ENCODE data around the gene ZNF829. TPM values are rescaled to one million over a fixed set of nuclear protein-coding genes. Genes with fewer than 3 reads are reported as not detected.

The ZNF829 gene
- 1 to 10 TPM; 7.1 TPM for total RNA-seq

DNA sequence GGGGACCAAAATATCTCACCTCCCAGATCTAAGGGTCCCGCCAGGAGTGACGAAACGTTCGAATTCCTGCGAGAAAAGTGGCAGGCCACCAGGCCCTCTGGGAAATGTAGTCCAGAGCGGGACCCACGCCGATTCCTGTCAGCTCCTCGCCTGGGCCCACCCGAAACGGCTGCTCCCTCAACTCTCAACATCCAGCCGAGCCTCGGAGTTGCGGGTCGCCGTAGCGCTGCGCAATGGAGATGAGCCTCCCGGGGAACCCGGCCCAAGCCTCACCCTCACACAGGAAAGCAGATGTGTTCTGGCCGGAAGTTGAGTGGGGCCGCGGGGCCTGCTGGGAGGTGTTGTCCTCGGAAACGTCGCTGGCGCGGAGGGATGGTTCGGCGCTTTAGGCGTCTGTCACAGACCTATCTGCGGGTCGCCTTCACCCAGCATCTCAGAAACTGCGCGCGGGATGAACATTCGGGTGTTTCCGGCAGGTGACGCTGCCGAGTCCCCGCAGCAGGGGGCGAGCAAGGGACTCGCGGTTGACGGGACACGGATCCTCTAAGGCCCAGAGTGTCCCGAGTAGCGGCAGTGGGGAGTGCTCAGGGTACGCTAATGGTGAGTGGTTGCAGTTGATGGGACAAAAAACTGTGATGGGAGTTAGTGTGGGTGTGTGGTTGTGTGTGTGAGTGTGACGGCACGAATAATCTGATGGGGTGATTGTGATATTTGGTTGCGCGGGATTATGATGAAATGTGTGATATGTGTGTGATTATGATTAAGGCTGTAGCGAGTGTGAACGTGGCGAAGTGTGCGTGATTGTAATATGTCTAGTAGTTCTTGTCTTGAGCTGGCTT lies at the start of gene ZNF829, which contains the start of gene ZNF568:
Gene ZNF829 (minus strand): TSS at position 300 of the 839 bp plus-strand sequence. CDS start 1,124 bp downstream, outside the sequence.
Gene ZNF568 (plus strand): TSS at position 341 of the 839 bp plus-strand sequence. CDS start 6,439 bp downstream, outside the sequence.
- peaks cover 15% of the 10 kb centered on the region for H3K4me1 Mint-ChIP-seq

GRCh38 chr19:36963280-36963679 lies 47.2 kb upstream of the ZNF829 start:
- ChIA-PET CTCF (no interaction called here), POLR2A (no interaction called here)
- ATAC-seq (no peak), DNase-seq (no peak)
- H3K9me3 Mint-ChIP-seq (ENCODE audit: low read depth), result peaks cover 37% of the 10 kb centered on the region
- peaks cover 28% of the 10 kb centered on the region for H3K36me3 Mint-ChIP-seq (ENCODE audit: low read depth)
- H3K4me3 Mint-ChIP-seq, result no peak overlapping the region
- no peaks in the 10 kb centered on the region for H3K4me1 Mint-ChIP-seq
- intact Hi-C loops (cut with DNase I, micrococcal nuclease), result no loop called here
- H3K27me3 Mint-ChIP-seq, result no peaks in the 10 kb centered on the region
- H3K27ac Mint-ChIP-seq, result no peak overlapping the region

More for the DNA sequence above, at the start of gene ZNF829, which contains the start of gene ZNF568:
- H3K4me3 Mint-ChIP-seq, result peak within 1 kb of the TSS; percentile 88
- POLR2A ChIA-PET, result interaction anchor here (0.6 kb wide), 1 partner anchor 290 kb away, joined by 8 read pairs; no protein-coding TSS in a partner anchor
- DNase-seq (peak; percentile 97), ATAC-seq (peak; percentile 98)
- intact Hi-C loops (cut with DNase I, micrococcal nuclease), result loop anchor here (1.0 to 5.0 kb wide), 26 partner anchors 57 to 863 kb away; partner anchors contain the start of genes ZNF345 (in 2 of the 2), ZNF420 (in 2 of the 2), ZNF569 (in 2 of the 2) and ZNF585A (in 2 of the 2)
- peaks cover 21% of the 10 kb centered on the region for H3K9me3 Mint-ChIP-seq (ENCODE audit: low read depth)
- H3K36me3 Mint-ChIP-seq (ENCODE audit: low read depth), result peaks cover 83% of the 10 kb centered on the region
- CTCF ChIA-PET, result interaction anchor here (0.8 kb wide), 1 partner anchor 162 kb away, joined by 3 read pairs; the partner anchor contains the start of gene ZNF420
- H3K27me3 Mint-ChIP-seq, result no peaks in the 10 kb centered on the region
- H3K27ac Mint-ChIP-seq, result peak within 1 kb of the TSS; percentile 98

DNA sequence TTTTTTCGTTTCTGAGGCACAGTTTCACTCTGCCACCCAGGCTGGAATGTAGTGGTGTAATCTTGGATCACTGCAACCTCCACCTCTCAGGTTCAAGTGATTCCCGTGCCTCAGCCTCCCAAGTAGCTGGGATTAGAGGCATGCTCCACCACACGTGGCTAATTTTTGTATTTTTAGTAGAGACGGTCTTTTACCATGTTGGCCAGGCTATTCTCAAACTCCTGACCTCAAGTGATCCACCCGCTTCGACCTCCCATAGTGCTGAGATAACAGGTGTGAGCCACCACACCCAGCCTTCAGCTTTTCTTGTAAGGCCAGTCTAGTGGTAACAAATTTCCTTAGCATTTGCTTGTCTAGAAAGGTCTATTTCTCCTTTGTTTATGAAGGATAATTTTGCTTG lies 46.3 kb upstream of the ZNF829 start:
- ATAC-seq (no peak), DNase-seq (no peak)
- Mint-ChIP-seq H3K4me3 (no peak overlapping the region), H3K36me3 (ENCODE audit: low read depth) (peaks cover 33% of the 10 kb centered on the region), H3K4me1 (no peaks in the 10 kb centered on the region), H3K27ac (no peak overlapping the region), H3K9me3 (ENCODE audit: low read depth) (peaks cover 38% of the 10 kb centered on the region), H3K27me3 (no peaks in the 10 kb centered on the region)
- CTCF ChIA-PET, result no interaction called here
- POLR2A ChIA-PET, result no interaction called here
- intact Hi-C loops (cut with DNase I, micrococcal nuclease), result no loop called here

GRCh38 chr19:36950335-36951119 lies 34.4 kb upstream of the ZNF829 start:
- ChIA-PET CTCF (no interaction called here), POLR2A (no interaction called here)
- Mint-ChIP-seq H3K27me3 (no peaks in the 10 kb centered on the region), H3K4me3 (no peak overlapping the region), H3K27ac (no peak overlapping the region), H3K4me1 (no peaks in the 10 kb centered on the region), H3K36me3 (ENCODE audit: low read depth) (peaks cover 59% of the 10 kb centered on the region), H3K9me3 (ENCODE audit: low read depth) (peaks cover 41% of the 10 kb centered on the region)
- ATAC-seq, result no peak
- intact Hi-C loops (cut with DNase I, micrococcal nuclease), result no loop called here
- no peak for DNase-seq

DNA sequence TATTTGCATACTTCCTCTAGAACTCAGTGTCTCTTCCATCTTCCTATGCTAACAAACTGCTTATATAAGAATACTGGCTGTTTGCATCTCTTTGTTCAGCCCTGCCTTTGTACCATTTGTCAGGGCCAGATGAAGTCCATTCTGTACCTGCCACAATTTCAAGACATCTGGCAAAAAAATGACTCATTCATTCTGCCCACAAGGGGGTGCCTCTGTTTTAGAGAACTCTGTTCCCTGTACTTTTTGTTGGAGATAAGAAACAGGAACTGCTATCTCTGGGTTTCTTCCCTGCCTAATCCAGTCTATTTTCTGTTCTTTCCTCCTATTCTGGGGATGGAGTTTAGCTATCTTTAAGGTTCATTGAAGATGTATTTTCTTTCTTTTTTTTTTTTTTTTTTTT lies 23.1 kb upstream of the ZNF829 start:
- Mint-ChIP-seq H3K27ac (no peak overlapping the region), H3K4me1 (no peaks in the 10 kb centered on the region), H3K27me3 (no peaks in the 10 kb centered on the region), H3K9me3 (ENCODE audit: low read depth) (peaks cover 44% of the 10 kb centered on the region), H3K36me3 (ENCODE audit: low read depth) (peaks cover 90% of the 10 kb centered on the region), H3K4me3 (no peak overlapping the region)
- intact Hi-C loops (cut with DNase I, micrococcal nuclease), result no loop called here
- no peak for DNase-seq
- CTCF ChIA-PET, result no interaction called here
- ATAC-seq, result no peak
- POLR2A ChIA-PET, result no interaction called here

- ATAC-seq, result no peak
- POLR2A ChIA-PET, result no interaction called here
- DNase-seq, result no peak
- CTCF ChIA-PET, result no interaction called here
- Mint-ChIP-seq H3K36me3 (ENCODE audit: low read depth) (peaks cover 76% of the 10 kb centered on the region), H3K4me1 (no peaks in the 10 kb centered on the region), H3K27me3 (no peaks in the 10 kb centered on the region), H3K4me3 (no peak overlapping the region), H3K27ac (no peak overlapping the region), H3K9me3 (ENCODE audit: low read depth) (peaks cover 42% of the 10 kb centered on the region)
- intact Hi-C loops (cut with DNase I, micrococcal nuclease), result no loop called here
Measured at GRCh38 chr19:36931684-36932083, 15.6 kb upstream of the ZNF829 start.

GRCh38 chr19:36918090-36918489 lies 2.0 kb upstream of the ZNF829 start:
- ATAC-seq (no peak), DNase-seq (no peak)
- H3K36me3 Mint-ChIP-seq (ENCODE audit: low read depth), result peaks cover 82% of the 10 kb centered on the region
- ChIA-PET POLR2A (interaction anchor here (0.7 kb wide), 1 partner anchor 68 kb away, joined by 4 read pairs; the partner anchor contains the start of gene ZNF345), CTCF (no interaction called here)
- no peak overlapping the region for H3K4me3 Mint-ChIP-seq
- H3K4me1 Mint-ChIP-seq, result peaks cover 15% of the 10 kb centered on the region
- H3K27ac Mint-ChIP-seq, result no peak overlapping the region
- H3K27me3 Mint-ChIP-seq, result no peaks in the 10 kb centered on the region
- intact Hi-C loops (cut with DNase I, micrococcal nuclease), result loop anchor here in 1 of 2 experiments (5.0 kb wide), 2 partner anchors 739 to 791 kb away; partner anchors contain the start of gene ZFP30
- peaks cover 25% of the 10 kb centered on the region for H3K9me3 Mint-ChIP-seq (ENCODE audit: low read depth)

- Mint-ChIP-seq H3K4me3 (peak overlapping the region; percentile 88), H3K4me1 (peaks cover 15% of the 10 kb centered on the region), H3K27ac (peak overlapping the region; percentile 98), H3K9me3 (ENCODE audit: low read depth) (peaks cover 19% of the 10 kb centered on the region), H3K36me3 (ENCODE audit: low read depth) (peaks cover 82% of the 10 kb centered on the region), H3K27me3 (no peaks in the 10 kb centered on the region)
- ATAC-seq (no peak), DNase-seq (peak; percentile 9)
- POLR2A ChIA-PET, result interaction anchor here (0.5 to 0.6 kb wide), 3 partner anchors 10 to 290 kb away, joined by 3 to 8 read pairs (median 3); no protein-coding TSS in a partner anchor
- intact Hi-C loops (cut with DNase I, micrococcal nuclease), result loop anchor here (1.0 to 5.0 kb wide), 26 partner anchors 56 to 862 kb away; partner anchors contain the start of genes ZNF345 (in 2 of the 2), ZNF420 (in 2 of the 2), ZNF569 (in 2 of the 2) and ZNF585A (in 2 of the 2)
- CTCF ChIA-PET, result no interaction called here
Measured at GRCh38 chr19:36916991-36917390, 900 bp upstream of the ZNF829 start.

DNA sequence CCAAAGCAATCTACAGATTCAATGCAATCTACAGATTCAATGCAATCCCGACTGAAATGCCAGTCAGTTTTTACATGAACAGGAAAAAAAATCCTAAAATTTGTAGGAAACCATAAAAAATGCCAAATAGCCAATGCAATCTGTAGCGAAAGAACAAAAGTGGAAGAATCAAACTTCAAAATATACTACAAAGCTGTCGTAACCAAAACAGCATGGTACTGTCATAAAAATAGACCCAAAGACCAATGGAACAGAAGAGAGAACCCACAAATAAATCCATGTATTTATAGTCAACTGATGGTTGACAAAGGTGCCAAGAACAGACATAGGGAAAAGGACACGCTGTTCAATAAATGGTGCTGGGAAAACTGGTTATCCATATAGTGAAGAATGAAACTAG lies 17.7 kb downstream of the ZNF829 start:
- ATAC-seq (no peak), DNase-seq (no peak)
- no peak overlapping the region for H3K4me3 Mint-ChIP-seq
- no peaks in the 10 kb centered on the region for H3K27me3 Mint-ChIP-seq
- CTCF ChIA-PET, result interaction anchor here (0.7 kb wide), 1 partner anchor 642 kb away, joined by 3 read pairs; no protein-coding TSS in a partner anchor
- H3K27ac Mint-ChIP-seq, result no peak overlapping the region
- no peaks in the 10 kb centered on the region for H3K4me1 Mint-ChIP-seq
- intact Hi-C loops (cut with DNase I, micrococcal nuclease), result no loop called here
- POLR2A ChIA-PET, result interaction anchor here (0.7 kb wide), 1 partner anchor 19 kb away, joined by 3 read pairs; no protein-coding TSS in a partner anchor
- peaks cover 52% of the 10 kb centered on the region for H3K9me3 Mint-ChIP-seq (ENCODE audit: low read depth)
- peaks cover 93% of the 10 kb centered on the region for H3K36me3 Mint-ChIP-seq (ENCODE audit: low read depth)

DNA sequence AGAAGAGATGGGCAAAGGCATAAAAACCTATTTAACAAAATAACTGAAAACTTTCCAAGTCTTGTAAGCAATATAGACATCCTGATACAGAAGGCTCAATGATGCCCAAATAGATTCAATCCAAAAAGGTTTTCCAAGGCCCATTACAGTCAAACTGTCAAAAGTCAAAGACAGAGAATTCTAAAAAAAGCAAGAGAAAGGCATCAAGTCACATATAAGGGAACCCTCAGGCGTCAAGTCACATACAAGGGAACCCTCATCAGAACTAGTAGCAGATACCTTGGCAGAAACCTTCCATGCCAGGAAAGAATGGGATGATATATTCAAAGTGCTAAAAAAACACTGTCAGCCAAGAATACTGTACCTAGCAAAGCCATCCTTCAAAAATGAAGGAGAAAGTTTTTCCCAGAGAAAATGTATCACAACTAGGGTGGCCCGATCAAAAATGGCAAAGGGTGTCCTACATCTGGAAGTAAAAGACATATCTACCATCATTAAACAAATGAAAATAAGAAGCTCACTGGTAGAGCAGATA lies 21.2 kb downstream of the ZNF829 start:
- POLR2A ChIA-PET, result no interaction called here
- CTCF ChIA-PET, result no interaction called here
- DNase-seq (no peak), ATAC-seq (no peak)
- Mint-ChIP-seq H3K27me3 (no peaks in the 10 kb centered on the region), H3K36me3 (ENCODE audit: low read depth) (peaks cover 93% of the 10 kb centered on the region), H3K4me1 (no peaks in the 10 kb centered on the region), H3K4me3 (no peak overlapping the region), H3K9me3 (ENCODE audit: low read depth) (peaks cover 64% of the 10 kb centered on the region), H3K27ac (no peak overlapping the region)
- intact Hi-C loops (cut with DNase I, micrococcal nuclease), result no loop called here

- peaks cover 59% of the 10 kb centered on the region for H3K9me3 Mint-ChIP-seq (ENCODE audit: low read depth)
- ChIA-PET POLR2A (no interaction called here), CTCF (no interaction called here)
- no peak for ATAC-seq
- DNase-seq, result no peak
- H3K27ac Mint-ChIP-seq, result no peak overlapping the region
- H3K4me3 Mint-ChIP-seq, result no peak overlapping the region
- H3K27me3 Mint-ChIP-seq, result no peaks in the 10 kb centered on the region
- H3K4me1 Mint-ChIP-seq, result no peaks in the 10 kb centered on the region
- intact Hi-C loops (cut with DNase I, micrococcal nuclease), result no loop called here
- peaks cover 85% of the 10 kb centered on the region for H3K36me3 Mint-ChIP-seq (ENCODE audit: low read depth)
Measured at GRCh38 chr19:36891768-36892357, 24.2 kb downstream of the ZNF829 start.
